H54 (cell line): ENCODE results near the gene IRF6.

ENCODE experiments used
- DNase-seq: peaks from one replicate; pipeline ENCODE4 v3.0.0; 2011; ENCODE audit warnings: low spot score, mixed read lengths; ENCODE audit not compliant: insufficient read length
- FAIRE-seq: peaks from 3 replicates; lab custom pipeline; 2011; peaks lifted over from hg19 to GRCh38; lab: Jason Lieb, UNC
- POLR2A ChIP-seq: IDR thresholded peaks from 2 replicates; pipeline ENCODE4 v1.6.1; 2011; ENCODE audit warnings: low read depth, mild to moderate bottlenecking, low read length

The IRF6 gene

GRCh38 chr1:209769971-209770370 is 36.0 kb downstream of the IRF6 start:
- no peak for DNase-seq
- FAIRE-seq, result no peak
- no peak for TF ChIP-seq POLR2A

- DNase-seq, result peak; percentile 69
- no peak for FAIRE-seq
- no peak for TF ChIP-seq POLR2A
Observed at GRCh38 chr1:209769171-209769904, 36.6 kb downstream of the IRF6 start.

- DNase-seq, result no peak
- no peak for FAIRE-seq
Observed at GRCh38 chr1:209768354-209768774, 37.6 kb downstream of the IRF6 start.

GRCh38 chr1:209767706-209768105 is 38.2 kb downstream of the IRF6 start:
- TF ChIP-seq POLR2A, result no peak
- FAIRE-seq, result no peak
- no peak for DNase-seq

More at GRCh38 chr1:209768354-209768774, 37.6 kb downstream of the IRF6 start:
- no peak for TF ChIP-seq POLR2A

- no peak for TF ChIP-seq POLR2A
- no peak for FAIRE-seq
- no peak for DNase-seq
Observed at GRCh38 chr1:209767096-209767495, 38.8 kb downstream of the IRF6 start.

- no peak for TF ChIP-seq POLR2A
- DNase-seq (no peak), FAIRE-seq (no peak)
Observed at GRCh38 chr1:209766051-209766450, 39.9 kb downstream of the IRF6 start.

GRCh38 chr1:209761011-209761635 is 44.8 kb downstream of the IRF6 start:
- no peak for FAIRE-seq
- no peak for DNase-seq
- no peak for TF ChIP-seq POLR2A

- TF ChIP-seq POLR2A, result no peak
- DNase-seq, result no peak
- no peak for FAIRE-seq
Observed at GRCh38 chr1:209759829-209760359, 46.0 kb downstream of the IRF6 start.

GRCh38 chr1:209758400-209758799 is 47.5 kb downstream of the IRF6 start:
- FAIRE-seq (no peak), DNase-seq (no peak)
- TF ChIP-seq POLR2A, result no peak

GRCh38 chr1:209756615-209757445 is 49.1 kb downstream of the IRF6 start:
- DNase-seq (no peak), FAIRE-seq (no peak)
- TF ChIP-seq POLR2A, result no peak

GRCh38 chr1:209755926-209756614 is 49.9 kb downstream of the IRF6 start, which contains the start of gene TRAF3IP3:
TRAF3IP3 (plus strand) TSS chr1:209756053; CDS start chr1:209760040, 3,987 bp downstream.
- no peak for FAIRE-seq
- no peak for TF ChIP-seq POLR2A

GRCh38 chr1:209755256-209755655 is 50.7 kb downstream of the IRF6 start:
- TF ChIP-seq POLR2A, result no peak
- no peak for DNase-seq
- FAIRE-seq, result no peak

More at GRCh38 chr1:209755926-209756614, 49.9 kb downstream of the IRF6 start, which contains the start of gene TRAF3IP3:
- DNase-seq, result no peak

GRCh38 chr1:209752890-209753289 is 53.1 kb downstream of the IRF6 start:
- no peak for FAIRE-seq

More at GRCh38 chr1:209752890-209753289, 53.1 kb downstream of the IRF6 start:
- no peak for DNase-seq
- TF ChIP-seq POLR2A, result no peak
